GM21381 (cell line): ENCODE measurements around the gene COX6B2.
"Not testable (repeated sequence)": the region's sequence is repeated elsewhere in the genome, so short reads cannot be mapped to it uniquely, and the experiment has no call there.

Experiments
- ATAC-seq: cut with Tn5 transposase; IDR thresholded peaks from one replicate; pipeline ENCODE4 v1.9.1; 2021; ENCODE audit warnings: mild to moderate bottlenecking, moderate library complexity; ENCODE audit not compliant: unreplicated experiment

COX6B2 gene

DNA sequence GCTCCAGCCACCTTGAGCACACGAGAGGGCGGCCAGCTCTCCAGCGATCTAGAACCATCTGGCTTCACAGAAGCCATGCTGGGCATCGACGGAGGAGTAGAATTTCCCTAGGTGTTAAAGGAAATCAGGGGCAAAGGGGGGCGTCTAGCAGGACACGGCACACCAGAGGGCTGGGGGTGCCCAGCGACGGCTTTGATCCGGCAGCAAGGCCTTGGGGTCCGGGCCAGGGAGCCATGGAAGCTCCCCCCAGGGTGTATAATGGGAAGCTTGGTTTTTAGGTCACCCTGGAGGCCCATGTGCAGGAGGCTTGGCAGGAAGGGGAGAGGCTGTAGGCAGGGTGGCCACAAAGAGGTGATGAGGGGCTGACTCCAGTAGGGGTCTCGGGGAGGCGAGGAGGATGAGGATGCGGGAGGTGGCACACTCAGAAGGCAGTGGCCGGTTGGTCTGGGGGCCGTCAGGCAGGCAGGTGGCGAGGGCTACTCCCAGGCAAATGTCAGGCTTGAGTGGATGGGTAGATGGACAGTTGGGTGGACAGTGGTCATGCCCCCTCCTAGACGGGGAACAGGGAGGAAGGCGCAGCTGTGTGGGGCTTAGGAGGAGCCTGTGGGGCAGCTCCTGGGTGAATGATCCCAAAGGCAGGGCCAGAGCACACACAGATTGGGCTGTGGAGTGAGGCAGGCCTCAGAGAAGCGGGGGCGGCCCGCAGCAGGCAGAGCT is 9.3 kb downstream of the COX6B2 start:
- no peak for ATAC-seq

DNA sequence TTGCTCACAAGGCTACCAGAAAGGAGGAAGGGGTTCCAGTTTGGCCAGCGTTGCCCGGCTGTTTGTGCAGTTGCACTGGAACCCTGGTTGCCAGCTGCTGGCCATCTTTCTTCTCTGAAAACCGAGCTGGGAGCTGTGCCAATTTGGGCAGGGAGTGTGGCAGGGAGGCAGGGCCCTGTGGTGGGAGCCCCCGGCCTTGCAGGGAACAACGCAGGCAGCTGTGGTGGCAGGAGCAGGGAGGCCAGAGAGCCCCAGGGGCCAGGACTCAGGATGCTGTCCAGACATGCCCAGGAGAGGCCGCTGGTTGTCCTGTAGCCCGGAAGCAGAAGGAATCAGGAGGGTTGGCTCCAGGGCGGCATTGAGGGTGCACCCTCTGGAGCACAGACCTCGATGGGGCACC is 10.1 kb downstream of the COX6B2 start:
- no peak for ATAC-seq

DNA sequence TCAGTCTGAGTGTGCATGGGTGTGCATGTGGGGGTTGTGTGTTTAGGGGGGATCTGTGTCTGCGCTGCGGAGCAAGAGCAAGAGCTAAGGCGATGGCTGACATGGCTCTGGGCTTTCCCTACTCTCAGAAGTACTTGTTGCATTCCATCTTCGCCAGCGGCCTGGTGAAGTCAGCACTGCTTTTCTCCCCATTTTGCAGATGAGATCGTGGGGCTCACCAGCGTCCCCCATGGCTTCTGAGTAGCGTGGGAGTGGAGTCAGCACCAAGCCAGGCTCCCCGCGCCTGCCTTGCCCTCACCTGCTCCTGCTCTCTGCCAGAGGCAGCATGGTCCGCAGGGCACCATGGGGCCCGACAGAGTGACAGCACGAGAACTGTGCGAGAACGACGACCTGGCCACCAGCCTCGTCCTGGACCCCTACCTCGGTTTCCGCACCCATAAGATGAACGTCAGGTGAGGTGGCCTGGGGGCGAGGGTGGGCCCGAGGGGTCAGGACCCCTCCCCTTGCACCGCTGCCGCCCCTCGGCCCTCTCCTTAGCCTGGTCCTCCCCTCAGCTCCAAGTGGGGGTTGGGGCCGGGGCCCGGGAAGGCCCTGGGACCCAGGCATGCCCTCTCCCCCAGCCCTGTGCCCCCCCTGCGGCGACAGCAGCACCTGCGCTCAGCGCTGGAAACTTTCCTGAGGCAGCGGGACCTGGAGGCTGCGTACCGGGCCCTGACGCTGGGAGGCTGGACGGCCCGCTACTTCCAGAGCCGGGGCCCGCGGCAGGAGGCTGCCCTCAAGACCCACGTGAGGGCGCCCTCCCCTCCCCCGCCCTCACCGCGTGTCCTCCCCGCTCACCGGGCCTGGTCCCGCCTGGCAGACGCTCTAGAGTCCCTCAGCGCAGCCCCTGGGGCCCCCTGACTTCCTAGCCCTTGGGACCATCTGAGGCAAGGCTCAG is 12.7 kb downstream of the COX6B2 start:
- ATAC-seq = no peak

DNA sequence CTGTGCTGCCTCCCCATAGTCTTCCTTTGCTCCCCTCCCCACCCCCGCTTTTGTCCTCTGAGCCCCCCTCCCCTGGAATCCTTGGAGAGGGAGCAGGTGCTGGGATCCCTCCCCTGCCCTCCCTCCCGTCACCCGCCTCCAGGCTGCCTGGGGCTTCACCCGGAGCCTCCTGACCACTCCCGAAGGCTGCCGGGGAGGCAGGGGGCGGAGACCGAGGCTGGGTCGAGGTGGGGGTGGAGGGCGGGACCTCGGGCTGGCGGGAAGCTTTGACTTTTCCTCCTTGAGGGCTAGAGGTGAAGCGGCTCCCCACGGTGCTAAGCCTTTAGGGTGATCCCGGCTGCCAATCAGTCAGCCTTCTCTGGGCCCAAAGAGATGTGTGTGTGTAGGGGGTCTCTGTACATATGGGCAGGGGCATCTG is 13.3 kb downstream of the COX6B2 start:
- no peak for ATAC-seq

DNA sequence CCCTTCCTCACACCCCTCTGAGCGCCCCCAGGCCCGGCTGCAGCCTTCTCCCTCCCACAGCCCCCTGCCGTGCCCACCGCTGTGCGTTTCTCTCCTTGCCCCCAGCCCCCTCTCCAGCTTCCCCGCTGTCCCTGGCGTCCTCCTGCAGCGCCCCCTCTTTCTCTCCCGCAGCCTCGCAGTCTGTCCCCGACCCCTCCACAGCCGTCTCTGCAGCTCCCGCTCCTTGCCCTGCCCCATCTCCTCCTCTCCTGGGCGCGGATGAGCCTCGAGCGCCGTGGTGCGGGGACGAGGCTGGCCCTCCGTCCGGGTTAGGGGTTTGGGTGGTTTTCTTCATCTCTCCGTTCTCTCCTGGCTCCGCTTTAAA is 13.8 kb downstream of the COX6B2 start:
- ATAC-seq = no peak

DNA sequence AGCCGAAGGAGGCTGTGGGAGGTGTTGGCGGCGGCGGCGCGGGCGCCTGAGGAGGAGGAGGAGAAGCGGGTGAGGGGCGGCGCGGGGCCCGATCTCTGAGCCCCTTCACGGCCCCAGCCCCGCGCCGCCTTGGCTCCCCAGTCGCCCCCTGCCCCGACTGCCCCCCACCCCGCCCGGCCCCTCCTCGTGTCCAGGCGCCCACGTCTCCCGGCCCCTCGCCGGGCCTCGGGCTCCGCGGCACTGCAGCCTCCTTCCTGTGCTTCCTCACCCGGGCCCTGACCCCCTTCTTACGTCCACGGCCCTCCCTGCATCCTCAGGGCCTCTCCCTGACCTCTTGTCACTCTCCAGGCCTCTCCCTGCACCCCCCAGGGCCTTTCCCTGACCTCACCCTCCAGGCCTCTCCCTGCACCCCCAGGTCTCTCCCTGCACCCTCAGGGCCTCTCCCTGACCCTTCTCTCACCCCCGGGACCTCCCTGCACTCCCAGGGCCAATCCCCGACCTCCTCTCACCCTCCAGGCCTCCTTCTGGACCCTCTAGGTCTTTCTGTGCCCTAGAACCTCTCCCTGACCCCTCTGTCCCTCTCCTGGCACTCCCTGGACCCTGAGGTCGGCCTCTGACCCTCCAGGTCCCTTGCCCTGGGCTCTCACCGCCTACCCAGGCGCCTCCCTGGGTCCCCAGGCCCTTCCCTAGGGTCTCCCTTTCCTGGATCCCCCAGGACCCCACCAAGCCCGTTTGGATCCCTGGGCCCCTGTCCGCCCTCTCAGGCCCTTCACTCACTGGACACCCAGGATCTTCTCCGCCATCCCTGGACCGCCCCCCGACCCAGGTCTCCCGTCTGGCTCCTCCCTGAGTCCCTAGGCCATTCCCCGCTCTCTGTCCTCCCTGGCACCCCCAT is 14.4 kb downstream of the COX6B2 start:
- no peak for ATAC-seq

DNA sequence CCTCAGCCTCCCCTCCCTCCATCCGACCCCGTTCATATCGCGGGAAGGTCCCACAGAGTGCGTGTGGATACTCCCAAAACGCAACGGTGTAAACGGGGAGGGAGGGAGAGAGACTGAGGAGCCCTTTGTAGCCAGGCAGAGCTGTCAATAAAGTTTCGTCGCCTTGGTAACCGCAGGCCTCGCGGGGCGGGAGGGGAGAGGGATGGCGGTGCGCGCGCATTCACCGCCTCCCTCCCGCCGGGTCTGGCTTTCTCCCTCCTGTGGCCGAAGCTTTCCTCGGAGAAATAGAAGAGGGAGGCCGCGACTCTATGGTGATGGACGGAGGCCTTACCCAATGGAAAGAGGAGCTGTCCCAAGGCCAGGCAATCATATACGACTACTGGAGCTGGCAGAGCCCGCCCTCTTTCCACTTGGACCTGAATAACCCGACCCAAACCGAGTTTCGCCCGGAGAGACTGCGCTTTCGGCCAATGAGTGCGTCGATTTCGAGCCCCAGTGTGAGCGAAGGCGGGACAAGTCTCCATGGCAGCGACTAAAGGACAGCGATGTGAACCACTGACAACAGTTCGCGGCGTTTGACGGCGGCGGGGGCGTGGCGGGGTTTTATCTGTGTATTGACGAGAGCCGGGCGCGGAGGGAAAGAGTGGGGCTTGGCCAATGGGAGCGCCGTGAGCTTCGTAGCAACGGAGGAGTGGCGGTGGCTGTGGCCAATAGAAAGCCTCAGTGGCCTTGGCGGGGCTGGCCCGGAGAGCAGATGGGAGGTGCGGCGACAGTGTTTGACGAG is 15.2 kb downstream of the COX6B2 start, which contains the start of gene KMT5C:
Gene KMT5C (plus strand): TSS at position 772 of the 784 bp plus-strand sequence. CDS start 2,061 bp downstream, outside the sequence.
- peak; percentile 80 for ATAC-seq

DNA sequence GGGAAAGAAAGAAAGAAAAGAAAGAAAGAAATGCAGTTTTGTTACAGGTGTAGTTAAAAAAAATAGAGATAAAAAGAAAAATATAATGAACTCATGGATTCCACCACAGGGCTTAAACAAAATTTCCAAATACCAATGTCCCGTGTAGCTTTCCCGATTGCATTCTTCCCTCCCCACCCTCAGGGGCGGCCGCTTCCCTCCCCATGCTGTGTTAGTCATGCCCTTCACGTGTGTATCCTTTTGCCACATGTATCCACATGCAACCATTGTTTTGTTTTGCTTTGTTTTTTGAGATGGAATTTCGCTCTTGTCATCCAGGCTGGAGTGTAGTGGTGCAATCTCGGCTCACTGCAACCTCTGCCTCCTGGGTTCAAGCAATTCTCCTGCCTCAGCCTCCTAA is 18.4 kb downstream of the COX6B2 start:
- no peak for ATAC-seq

DNA sequence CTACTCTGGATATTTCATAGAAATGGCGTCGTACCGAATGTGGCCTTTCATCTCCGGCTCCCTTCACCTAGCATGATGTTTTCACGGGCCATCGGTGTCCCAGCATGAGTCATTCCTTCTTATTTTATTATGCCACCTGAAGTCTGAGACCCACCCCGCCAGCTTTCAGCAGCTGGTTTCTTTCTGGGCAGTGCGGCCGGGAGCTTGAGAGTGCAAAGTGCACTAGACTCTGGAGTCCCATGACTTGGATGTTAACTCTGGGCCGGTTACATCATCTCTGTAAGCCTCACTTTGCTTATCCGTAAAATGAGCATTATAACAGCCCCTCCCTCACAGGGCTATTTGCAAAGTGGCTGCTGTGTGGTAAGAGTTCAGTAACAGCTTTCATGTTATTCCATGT is 20.6 kb downstream of the COX6B2 start:
- no peak for ATAC-seq

DNA sequence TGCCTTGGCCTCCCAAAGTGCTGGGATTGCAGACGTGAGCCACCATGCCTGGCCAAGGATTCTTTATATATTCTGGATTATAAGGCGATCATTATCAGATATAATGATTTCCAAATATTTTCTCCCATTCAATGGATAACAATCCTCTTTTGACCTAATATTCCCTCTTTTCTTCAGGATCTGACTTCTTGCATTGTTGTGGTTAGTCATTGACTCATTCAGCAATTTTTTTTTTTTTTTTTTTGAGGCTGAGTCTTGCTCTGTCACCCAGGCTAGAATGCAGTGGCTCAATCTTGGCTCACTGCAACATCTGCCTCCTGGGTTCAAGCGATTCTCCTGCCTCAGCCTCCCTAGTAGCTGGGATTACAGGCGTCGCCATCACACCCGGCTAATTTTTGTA is 24.7 kb downstream of the COX6B2 start:
- ATAC-seq = not testable (repeated sequence)

DNA sequence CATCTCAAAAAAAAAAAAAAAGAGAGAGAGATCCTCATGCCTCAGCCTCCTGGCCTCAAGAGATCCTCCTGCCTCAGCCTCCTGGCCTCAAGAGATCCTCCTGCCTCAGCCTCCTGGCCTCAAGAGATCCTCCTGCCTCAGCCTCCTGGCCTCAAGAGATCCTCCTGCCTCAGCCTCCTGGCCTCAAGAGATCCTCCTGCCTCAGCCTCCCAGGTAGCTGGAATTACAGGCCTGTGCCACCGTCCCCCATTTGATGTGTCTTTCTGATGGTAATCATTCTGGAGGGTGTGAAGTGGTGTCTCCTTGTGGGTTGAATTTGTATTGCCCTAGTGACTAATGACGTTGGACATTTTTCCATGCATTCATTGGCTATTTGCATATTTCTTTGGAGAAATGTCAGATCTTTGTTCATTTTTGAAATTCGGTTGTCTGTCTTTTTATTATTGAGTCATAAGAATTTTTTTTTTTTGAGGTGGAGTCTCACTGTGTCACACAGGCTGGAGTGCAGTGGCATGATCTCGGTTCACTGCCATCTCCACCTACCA is 25.7 kb downstream of the COX6B2 start:
- not testable (repeated sequence) for ATAC-seq

DNA sequence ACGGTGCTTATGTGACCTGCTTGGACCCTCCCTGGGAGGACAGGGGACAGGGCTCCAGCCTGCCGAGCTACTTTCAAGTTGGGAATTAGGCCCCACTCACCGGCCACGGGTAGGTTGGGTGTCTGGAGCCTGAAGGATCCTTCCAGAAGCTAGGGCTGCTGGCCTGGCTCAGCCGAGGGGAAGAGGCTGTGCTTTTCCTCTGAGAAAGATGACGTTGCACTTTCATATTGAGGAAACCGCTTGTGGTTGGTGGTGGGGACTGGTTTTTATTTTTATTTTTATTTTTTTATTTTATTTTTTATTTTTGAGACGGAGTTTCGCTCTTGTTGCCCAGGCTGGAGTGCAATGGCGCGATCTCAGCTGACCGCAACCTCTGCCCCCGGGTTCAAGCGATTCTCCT is 29.3 kb downstream of the COX6B2 start, which contains the start of gene TMEM150B:
Gene TMEM150B (minus strand): TSS at position 170 of the 400 bp plus-strand sequence. CDS start 4,305 bp downstream, outside the sequence.
- no peak for ATAC-seq

DNA sequence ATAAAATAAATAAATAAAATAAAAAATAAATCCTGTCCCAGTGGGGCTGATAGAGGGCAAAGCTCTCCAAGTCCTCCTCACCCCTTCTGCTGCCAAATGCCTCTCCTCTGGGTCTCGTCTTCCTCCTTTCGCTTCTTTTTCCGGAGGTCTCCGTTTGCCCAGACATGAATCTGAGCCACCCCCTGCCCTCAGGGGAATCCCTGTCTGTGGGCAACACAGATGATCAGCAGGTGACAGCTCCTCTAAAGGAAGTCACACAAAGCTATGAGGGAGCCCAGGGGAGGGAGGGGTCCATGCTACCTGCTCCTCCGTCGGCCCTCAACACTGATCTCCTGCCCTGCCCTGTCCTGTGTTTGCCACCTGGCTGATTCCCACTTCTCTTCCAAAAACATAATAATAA is 29.9 kb downstream of the COX6B2 start:
- no peak for ATAC-seq

DNA sequence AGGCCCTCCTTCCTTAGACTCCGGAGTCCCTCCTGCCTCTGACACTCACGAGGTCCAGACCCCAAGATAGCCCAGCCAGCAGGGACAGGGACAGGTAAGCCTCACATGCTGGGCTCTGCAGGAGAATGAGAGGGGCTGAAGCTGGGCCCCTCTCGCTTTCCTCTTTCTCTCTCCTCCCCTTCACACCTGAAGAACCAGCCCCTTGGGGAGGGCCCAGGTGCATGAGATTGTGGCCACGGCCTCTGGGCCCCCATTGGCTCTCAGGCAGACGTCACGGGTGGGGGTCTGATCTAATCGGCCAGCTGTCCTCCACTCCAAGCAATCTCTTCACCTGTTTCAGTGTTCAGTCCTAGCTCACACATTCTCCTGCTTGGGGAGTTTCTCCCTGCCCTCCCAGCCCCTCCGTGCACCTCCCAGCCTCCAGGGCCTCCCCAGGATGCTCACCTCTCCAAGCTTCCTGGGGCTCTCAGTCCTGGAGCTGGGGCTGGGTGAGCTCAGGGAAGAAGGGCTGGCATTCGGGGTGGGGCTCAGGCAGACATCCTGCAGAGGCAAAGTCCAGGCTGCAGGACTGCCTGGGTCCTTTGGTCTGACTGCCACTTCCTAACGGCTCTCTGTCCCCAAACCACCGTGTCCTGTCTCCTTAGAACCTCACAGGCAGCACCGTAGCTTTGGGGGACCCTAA is 32.2 kb downstream of the COX6B2 start:
- no peak for ATAC-seq

DNA sequence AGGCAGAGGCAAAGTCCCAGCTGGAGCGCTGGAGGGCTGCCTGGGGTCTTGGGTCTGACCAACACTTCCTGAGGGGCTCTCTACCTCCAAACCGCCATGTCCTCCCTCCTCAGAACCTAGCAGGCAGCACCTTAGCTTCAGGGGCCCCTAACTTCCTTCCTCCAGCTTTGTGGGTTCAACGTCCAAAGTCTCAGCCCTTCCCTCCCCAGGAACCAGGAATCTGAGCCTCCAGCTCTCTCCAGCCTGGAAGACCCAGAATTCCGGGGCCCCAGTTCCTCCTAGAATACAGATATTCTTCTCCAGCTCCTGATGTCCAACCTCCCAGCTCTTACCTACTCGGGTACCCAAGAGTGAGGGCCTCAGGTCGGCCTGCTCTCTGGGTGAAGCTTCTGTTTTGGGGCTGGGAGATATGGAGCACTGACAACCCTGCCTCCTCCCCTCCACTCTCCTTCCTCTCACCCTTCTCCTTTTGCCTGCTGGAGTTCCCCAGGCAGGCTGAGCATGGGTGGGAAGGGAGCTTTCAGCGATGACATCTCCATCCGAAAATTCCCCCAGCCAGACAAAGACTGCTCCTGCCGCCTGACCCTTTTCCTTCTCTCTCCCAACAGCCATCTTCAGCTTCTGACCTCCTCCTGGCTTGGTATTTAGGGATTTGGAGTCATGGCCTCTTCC is 32.9 kb downstream of the COX6B2 start:
- no peak for ATAC-seq

DNA sequence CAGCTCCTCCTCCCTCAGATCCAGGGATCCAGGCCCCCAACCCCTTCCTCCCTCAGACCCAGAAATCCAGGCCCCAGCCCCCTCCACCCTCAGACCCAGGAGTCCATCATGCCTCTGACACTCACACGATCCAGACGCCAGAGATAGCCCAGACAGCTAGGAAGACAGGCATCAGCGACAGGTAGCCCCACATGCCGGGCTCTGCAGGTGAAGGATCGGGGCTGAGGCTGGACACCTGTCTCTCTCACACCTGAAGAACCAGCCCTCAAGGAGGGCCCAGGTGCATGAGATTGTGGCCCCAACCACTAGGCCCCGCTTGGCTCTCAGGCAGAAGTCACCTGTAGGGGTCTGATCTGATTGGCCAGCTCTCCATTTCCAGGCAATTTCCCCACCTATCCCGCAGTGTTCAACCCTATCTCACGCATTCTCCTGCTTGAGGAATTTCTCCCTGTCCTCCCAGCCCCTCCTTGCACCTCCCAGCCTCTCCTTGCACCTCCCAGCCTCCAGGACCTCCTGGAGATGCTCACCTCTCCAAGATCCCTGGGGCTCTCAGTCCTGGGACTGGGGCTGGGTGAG is 33.6 kb downstream of the COX6B2 start:
- no peak for ATAC-seq

DNA sequence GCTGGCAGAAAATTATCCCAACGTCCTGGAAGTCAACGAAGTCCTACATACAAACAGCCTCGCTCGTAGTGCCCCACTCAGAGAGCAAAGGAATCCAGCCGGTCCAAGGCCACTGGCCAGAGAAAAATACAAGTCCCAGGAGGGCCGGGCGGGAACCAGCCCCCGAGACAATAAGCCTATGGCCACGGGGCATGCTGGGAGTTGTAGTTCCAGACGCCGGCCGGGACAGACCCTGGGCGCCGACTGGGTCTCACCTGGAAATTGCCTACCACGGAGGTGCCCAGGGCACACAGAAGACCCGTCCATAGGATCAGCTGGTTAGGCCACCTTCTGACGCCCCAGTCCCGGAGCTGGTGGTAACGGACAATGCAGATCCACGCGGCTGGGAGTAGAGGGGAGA is 34.7 kb downstream of the COX6B2 start:
- no peak for ATAC-seq

DNA sequence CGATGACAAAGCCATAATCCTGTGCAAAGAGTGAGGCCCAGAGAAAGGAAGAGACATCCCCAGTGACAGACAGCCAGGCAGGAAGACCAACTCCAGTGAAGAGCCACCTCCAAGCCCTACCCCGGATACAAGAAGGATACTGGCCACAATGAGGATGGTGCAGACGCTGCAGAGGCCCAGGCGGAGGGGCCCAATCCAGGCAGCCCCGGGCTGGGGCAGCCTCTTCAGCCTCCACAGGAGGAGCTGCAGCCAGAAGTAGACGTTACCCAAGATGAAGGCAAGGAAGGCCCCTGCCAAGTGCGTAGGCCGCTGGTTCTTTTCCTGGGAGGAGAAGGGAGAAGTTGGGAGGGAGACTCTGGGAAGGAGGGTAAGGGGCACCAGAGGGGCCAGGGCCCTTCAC is 37.9 kb downstream of the COX6B2 start:
- ATAC-seq = no peak
